ENCODE data around the gene FGG.

- TF ChIP-seq, protein P1, sequence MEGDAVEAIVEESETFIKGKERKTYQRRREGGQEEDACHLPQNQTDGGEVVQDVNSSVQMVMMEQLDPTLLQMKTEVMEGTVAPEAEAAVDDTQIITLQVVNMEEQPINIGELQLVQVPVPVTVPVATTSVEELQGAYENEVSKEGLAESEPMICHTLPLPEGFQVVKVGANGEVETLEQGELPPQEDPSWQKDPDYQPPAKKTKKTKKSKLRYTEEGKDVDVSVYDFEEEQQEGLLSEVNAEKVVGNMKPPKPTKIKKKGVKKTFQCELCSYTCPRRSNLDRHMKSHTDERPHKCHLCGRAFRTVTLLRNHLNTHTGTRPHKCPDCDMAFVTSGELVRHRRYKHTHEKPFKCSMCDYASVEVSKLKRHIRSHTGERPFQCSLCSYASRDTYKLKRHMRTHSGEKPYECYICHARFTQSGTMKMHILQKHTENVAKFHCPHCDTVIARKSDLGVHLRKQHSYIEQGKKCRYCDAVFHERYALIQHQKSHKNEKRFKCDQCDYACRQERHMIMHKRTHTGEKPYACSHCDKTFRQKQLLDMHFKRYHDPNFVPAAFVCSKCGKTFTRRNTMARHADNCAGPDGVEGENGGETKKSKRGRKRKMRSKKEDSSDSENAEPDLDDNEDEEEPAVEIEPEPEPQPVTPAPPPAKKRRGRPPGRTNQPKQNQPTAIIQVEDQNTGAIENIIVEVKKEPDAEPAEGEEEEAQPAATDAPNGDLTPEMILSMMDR (conservative IDR thresholded peaks at IDR 0.05; ENCODE audit: low read length): no peak
- TF ChIP-seq EZH2phosphoT487 (IDR thresholded peaks at IDR 0.05; ENCODE audit: borderline replicate concordance, low read depth, low read length): no peak
Observed at GRCh38 chr4:154643493-154643892, 31.0 kb upstream of the FGG start.

Measured in OCI-LY7 (cell line).